ENCODE results near the gene TMEM238.

The TMEM238 gene

DNA sequence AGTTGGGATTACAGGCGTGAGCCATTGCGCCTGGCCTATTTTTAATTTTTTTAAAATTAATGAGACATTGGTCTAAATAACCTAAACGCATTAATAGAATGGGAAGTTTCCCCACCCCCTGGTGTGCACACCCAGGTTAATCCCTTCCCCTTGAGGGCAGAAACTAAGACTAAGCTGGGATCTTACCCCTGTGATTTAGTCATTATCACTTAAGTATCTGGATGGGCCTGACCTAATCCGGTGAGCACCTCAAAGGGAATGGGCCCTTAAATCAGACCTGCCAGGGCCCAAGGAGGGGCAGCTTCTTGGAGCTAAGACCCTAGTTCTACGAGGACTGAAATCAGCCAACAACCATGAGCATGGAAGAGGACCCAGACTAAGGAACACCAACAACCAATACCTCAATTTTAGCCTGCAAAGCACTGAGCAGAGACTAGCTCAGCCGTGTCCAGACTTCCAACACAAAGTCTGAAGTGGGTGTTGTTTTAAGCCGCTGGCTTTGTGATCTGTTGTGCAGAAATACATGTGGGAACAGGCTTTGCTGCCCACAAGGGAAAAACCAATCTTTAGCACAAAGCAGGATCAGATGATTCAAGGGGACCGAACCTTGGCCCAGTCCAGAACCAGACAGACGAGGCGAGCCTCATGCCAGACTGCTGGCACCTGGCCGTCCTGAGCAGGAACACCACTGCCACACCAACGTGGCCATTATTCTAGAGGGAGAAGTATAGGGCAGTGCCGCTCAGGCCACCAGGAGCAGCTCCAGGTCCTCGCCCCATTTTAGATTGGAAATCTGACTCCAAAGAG is 16.4 kb upstream of the TMEM238 start:
- DNase-seq = no peak

DNA sequence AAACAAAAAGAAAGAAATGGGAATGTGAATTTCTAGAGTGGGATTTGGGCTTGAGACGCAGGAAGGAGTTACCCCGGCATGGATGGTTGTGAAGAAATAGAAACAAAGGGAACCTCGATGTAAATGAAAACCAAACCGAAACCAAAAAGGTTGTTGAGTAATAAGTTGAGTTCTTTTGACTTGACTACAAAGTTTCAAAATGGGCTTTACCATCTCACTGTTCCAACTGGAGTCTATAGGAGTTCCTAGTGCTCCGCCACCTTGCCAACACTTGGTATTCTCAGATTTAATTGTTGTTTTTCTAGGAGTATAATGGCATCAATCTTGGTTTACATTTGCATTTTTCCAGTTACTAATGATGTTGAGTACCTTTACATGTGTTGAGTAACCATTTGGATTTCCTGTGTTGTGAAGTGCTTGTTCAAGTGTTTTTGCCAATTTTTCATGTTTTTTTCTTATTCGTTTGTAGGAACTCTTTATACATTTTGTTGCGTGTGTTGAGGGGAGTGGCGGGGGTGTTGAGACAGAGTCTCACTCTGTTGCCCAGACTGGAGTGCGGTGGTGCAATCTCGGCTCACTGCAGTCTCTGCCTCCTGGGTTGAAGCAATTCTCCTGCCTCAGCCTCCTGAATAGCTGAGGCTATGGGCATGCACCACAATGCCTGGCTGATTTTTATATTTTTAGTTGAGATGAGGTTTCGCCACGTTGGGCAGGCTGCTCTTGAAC is 14.3 kb upstream of the TMEM238 start:
- DNase-seq = no peak

DNA sequence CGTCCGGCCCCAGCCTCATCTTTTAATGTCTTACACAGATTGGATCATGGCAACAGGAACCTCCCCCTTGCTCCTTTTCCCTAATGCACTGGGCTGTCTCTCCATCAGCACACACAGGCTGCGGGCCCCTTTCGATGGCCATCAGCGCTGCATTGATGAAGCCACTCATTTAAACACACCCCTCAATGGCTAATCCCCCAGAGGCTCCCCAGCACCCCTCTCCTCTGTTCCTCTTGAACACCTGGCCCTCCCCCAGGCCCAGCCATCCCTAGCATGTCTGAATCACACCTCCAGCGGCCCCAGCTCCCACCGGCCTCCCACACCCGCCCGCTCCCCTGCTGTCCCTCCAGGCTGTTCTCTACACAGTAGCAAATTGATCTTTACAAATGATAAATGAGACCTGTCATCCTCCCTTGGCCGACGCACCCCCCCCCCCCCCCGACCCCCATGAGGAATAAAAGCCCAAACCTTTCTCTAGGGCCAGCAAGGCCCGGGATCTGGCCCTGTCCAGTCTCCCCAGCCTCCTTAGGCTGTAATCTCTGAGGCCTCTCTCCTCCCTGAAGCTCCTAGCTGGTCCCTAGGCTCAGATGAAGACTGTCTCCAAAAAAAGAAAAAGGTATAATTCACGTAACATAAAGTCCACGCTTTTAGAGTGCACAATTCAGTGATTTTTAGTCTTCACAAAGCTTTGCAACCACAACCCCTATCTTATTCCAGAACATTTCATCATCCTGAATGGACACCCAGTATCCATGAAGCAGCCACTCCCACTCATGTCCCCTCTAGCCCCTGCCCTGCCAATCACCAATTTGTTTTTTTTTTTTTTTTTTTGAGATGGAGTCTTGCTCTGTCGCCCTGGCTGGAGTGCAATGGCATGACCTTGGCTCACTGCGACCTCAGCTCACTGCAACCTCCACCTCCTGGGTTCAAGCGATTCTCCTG is 9.0 kb upstream of the TMEM238 start:
- no peak for DNase-seq

DNA sequence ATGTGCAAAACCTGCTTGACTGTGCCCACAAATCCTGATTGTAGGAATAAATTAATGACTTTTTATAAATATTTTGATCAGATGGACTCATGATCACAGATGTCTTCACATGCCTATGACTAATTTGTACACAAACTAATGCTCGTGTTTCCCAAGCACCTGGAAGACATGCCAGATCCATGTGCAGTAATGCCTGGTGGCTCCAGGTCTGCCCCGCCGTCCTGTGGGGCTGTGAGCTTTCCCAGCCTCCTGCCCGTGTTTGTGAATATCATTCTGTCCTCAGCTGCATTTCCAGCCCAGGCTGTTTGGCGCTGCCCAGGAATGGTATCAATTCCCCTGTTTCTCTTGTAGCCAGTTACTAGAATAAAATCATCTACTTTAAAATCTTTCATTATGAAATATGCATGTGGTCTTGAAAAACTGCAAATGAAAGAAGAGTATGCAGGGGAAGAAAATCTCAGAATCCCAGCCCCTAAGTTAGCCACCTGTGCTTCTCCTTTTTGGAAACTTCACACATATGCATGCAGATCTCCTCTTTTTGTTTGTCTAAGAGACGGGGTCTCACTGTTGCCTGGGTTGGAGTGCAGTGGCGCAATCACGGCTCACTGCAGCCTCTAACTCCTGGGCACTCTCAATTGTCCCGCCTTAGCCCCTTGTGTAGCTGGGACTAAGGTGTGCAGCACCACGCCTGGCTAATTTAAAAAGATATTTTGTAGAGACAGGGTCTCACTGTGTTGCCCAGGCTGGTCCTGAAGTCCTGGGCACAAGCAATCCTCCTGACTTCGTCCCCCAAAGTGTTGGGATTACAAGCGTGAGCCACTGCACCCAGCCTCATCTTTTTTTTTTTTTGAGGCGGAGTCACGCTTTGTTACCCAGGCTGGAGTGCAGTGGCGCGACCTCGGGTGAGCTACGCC is 7.9 kb upstream of the TMEM238 start:
- no peak for DNase-seq

DNA sequence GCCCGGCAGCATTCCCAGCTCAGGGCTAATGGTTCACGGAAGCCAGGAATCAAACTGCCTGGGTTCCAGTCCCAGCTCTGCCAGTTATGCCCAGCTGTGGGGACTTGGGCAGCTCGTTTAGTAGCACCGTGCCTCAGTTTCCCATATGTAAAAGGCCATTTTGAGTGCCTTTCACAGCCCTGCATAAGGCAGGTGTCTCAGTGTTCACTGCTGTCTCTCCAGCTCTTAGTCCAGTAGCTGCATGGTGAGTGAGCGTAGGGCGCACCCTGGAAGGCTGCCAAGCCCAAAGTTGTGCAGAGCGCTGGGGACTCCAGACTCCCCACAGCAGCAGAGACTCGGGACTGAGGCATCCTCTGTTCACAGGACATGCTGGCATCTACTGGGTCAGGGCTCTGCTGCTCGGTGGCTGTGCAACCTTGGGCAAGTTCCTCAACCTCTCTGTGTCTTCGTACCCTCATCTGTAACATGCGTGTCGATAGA is 7.1 kb upstream of the TMEM238 start:
- no peak for DNase-seq

DNA sequence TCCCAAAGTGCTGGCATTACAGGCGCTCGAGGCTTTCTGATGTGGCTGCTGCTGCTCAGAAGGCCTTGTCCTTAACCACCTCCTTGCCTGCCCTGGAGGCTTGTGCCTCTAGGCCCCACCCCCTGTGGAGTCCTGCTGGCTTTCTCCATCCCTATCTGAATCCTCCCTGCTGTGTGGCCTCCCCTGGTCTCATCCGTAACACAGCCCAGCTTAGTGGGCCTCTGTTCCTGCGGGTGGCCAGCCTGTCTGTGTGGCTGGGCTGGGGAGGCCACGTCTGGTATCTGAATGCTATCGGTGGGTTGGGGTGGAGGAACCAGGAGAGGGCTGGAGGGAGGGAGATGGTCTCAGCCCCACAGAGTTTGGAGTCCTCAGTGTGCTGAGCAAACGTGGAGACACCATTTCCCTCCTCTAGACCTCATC is 6.4 kb upstream of the TMEM238 start:
- DNase-seq = no peak

DNA sequence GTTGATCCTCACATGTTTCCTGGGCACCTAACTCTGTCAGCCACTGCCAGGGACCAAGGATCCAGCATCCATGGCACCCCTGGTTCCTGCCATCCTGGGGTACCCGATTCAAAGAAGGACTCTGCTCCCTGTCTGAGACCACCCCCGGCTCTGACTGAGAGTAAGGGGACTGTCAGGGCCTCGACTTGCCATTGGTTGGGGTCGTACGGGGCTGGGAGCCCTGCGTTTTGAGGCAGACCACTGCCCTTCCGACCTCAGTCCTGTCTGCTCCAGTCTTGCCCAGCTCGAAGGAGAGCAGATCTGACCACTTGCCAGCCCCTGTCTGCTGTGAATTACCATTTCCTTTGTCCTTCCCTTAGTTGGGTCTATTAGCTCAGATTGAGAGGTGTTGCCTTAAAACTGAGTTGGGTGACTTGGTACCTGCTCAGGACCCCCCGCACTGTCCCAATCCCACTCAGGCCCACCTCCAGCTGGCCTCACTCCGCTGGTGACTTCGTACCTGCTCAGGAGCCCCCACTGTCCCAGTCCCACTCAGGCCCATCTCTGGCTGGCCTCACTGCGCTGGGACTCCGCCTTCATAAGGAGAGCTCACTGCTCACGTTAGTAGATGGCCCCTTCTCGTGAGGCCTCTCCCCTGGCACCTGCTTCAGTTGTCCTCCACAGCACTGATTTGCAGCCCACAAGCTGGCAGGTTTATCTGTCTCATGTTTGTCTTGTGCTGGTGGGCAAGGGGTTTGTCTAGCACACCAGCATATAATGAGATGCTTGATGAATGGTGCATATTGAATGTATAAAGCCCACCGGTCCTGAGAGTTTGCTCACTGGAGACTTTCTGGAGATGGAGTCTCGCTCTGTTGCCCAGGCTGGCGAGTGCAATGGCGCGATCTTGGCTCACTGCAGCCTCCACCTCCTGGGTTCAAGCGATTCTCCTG is 5.6 kb upstream of the TMEM238 start:
- no peak for DNase-seq

DNA sequence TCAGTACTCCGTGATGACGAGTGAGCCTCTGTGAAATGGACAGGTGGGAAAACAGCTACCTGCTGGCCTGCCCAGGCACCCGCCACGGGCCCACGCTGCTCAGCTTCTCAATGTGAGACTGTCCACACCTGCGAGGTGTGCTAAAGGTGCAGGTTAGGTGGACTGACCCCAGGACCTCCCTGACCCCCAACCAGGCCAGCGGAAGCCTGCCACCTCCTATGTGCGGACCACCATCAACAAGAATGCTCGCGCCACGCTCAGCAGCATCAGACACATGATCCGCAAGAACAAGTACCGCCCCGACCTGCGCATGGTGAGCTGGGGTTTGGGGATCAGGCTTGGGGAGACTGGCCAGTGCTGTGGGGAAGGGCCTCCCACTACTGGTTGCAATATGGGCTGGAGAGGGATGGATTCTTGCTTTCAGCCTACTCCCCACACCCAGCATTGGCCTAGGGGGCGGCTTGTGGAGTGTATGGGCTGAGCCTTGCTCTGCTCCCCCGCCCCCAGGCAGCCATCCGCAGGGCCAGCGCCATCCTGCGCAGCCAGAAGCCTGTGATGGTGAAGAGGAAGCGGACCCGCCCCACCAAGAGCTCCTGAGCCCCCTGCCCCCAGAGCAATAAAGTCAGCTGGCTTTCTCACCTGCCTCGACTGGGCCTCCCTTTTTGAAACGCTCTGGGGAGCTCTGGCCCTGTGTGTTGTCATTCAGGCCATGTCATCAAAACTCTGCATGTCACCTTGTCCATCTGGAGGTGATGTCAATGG is 3.8 kb upstream of the TMEM238 start:
- no peak for DNase-seq

DNA sequence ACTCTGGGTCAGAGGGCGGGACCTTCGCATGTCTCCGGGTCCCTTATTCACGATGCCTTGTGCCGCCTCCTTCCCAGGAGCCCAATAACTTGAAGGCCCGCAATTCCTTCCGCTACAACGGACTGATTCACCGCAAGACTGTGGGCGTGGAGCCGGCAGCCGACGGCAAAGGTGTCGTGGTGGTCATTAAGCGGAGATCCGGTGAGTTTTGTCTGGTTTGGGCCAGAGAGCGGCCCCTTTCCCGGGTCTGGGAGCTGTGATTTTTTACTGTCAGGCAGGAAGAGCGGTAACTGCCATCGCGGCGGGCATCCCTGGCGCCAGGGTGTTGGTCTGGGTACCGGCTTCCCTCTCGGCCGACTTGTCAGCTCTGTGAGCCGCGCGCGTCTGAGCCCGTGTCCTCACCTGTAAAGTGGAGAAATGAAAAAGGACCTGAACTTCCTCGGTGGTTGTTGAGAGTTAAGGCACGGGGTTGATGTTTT is 2.4 kb upstream of the TMEM238 start:
- DNase-seq = no peak

DNA sequence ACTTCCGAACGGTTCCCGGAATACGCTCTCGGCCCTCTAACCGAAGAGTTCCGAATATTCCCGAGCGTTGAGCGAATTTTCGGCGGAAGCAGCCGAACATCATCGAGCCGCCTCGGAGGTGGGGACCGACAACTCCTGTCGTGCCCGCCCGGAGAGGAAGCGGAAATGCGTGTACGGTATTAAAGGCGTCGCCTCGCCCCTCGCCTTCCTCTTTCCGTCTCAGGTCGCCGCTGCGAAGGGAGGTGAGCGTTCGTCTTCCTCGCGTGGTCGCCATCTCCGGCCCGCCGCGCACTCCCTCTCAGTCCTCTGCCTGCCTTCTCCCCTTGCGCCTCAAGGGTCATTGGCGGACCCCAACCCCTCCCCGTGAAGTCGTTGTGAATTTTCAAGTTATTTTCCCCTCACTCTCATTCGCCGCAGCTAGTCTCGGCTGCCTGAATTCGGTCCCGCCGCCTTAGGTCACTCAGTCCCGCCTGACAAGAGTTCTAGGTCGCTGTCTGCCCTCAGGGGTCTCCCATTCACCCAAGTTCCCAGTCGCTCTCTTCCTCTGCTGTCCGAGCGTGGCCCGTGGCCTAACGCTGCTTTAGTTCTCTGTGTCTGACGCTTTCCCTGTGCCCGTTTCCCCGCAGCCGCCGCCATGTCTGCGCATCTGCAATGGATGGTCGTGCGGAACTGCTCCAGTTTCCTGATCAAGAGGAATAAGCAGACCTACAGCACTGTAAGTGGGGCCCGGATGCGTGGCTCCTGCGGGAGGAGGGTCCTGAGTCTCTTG is 1.8 kb upstream of the TMEM238 start, which contains the start of gene RPL28:
RPL28 (plus strand) TSS at position 209 of the 769 bp plus-strand sequence; CDS start at position 635, 426 bp downstream.
- DNase-seq = peak; percentile 99

DNA sequence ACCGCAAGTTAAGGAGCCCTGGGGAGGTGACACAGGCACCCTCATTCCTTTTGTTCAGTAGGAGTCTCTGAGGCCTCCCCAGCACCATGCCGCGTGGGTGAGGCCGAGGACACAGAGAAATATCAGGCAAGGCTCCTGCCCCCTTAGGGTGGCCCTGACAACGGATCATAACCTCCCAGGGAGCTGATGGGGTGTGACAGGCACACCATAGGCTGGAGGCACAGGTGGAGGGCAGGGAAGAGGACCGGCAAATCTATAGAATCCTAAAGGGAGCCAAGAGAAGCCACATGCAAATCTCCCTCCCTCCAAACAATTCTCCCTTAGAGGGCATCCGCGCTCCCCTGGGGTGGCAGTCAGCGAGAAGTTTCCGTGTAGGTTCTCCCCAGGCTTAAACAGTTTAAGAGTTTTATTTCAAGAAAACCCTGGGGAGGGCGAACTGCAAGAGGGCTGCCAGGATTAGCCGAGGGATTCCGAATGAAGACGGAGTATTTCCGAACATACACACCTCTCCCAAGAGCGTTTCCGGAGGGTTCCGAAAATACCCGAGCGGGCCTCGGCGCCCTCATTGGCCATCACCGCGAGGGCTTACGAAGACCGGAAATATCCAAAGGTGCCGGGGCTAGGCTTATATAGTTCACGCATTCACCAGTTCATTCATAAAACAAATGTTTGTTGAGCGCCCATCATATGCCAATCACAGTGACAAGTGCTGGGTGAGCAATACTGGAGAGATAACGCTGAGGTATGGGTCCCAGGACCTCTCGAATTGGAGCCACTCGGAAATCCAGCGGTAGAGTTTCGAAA is 1.0 kb upstream of the TMEM238 start:
- peak; percentile 96 for DNase-seq

DNA sequence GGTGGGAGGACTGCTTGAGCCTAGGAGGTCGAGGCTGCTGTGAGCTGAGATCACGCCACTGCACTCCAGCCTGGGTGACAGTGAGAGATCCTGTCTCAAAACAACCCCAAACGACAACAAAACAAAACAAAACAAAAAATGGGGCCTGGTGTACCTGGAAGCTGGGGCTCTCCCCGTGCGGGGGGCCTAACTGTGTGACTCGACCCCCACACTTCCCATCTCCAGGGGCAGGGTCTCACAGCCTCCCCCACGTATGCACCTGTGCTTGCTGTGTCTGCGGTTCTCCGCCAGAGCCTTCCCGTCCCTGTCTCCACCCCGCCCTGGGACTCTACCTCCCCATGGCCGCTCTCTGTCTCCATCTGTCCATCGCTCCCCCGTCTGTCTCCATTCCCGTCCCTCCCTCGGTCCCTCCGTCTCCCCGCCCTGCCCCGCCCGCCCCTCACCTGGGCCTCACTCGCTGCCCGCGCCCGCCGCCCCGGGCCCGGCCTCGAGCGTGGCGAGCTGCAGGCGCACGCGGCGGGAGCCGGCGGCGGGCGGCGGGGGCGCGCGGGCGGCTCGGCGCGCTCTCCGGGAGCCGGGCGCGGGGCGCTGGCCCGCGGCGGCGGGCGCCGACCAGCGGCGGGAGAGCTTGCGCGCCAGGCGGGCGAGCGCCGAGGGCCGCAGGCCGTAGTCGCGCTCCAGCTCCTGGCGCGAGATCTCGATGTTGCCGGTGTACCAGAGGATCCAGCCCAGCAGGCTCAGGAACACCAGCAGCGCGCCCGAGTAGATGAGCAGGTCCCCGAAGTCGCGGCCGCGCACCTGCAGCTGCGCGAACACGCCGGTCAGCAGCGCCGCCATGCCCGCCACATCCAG is 587 bp downstream of the TMEM238 start:
- peak; percentile 49 to 54 for DNase-seq

DNA sequence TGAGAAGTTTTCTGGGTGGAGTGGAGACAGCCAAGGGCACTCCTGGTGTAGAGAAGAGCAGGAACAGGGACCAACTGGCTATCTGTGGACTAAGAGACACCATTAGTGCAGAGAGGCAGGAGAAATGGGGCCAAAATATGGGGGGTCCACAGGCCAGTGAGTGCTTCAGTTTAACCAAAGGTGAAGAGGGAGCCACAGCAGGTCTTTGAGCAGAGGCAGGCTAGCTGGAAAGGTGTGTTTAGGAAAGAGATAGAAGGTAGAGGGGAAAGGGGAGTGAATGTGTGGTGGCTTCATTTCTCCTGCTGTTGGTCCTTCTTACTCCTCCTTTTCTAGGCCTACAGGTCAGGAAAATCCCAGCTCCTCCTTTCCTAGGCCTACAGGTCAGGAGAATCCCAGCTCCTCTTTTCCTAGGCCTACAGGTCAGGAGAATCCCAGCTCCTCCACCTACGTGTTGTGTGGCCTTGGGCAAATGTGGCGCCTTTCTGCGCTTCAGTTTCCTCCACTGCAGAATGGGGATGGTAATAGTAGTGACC is 1.5 kb downstream of the TMEM238 start:
- no peak for DNase-seq

DNA sequence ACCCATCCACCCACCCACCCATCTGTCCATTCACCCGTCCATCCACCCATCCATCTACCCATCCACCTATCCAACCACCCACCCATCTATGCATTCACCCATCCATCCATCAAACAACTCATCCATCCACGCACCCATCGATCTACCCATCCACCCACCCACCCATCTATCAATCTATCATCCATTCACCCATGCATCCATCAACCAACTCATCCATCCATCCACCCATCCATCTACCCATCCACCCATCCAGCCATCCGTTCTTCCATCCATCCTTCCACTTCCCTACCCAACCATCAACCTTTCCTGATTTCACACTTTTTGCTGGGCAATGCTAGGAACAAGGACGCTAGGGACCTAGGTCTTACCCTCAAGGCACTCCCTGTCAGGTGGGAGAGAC is 2.1 kb downstream of the TMEM238 start:
- no peak for DNase-seq

DNA sequence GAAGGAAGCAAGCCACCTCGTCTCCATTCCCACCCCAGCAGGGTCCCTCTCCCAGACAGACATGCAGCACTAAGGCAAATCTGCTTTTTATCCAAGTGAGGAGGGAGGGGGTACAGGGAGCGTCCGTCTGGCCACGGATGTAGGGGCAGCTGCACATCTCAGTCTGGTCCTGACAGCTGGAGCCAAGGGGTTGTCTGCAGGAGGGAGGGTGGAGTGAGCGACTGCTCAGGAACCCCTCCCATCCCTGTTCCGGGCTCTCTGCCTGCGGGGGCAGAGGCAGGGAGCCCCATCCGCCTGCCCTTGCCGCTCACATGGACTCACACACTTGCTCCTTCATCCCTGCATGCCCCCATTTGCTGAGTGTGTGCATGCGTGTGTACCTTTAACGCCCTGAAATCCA is 4.9 kb downstream of the TMEM238 start:
- DNase-seq = no peak

DNA sequence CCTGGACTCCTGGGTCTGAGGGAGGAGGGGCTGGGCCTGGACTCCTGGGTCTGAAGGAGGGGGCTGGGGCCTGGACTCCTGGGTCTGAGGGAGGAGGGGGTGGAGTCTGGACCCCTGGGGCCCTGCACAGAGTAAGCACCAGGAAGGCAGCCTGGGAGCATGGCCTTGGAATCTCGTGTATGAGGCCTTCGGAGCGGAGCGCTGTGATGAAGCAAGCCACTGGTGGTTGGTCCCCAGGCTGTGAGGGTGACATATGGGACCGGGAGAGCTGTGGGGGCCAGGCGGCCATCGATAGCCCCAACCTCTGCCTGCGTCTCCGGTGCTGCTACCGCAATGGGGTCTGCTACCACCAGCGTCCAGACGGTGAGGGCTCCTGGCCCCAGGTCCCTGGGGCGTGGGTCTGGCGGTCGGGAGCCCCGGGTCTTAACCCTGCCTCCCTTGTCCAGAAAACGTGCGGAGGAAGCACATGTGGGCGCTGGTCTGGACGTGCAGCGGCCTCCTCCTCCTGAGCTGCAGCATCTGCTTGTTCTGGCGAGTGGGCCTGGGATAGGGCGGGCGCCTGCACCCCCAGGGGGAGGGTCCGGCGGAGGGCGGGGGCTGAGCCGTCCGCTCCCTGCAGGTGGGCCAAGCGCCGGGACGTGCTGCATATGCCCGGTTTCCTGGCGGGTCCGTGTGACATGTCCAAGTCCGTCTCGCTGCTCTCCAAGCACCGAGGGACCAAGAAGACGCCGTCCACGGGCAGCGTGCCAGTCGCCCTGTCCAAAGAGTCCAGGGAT is 6.5 kb downstream of the TMEM238 start:
- DNase-seq = no peak

Measured in CD4-positive, alpha-beta T cell treated with Interleukin-4 for 1 hour (primary cell).